ENCODE measurements around the gene NELFB.

Gene NELFB

DNA sequence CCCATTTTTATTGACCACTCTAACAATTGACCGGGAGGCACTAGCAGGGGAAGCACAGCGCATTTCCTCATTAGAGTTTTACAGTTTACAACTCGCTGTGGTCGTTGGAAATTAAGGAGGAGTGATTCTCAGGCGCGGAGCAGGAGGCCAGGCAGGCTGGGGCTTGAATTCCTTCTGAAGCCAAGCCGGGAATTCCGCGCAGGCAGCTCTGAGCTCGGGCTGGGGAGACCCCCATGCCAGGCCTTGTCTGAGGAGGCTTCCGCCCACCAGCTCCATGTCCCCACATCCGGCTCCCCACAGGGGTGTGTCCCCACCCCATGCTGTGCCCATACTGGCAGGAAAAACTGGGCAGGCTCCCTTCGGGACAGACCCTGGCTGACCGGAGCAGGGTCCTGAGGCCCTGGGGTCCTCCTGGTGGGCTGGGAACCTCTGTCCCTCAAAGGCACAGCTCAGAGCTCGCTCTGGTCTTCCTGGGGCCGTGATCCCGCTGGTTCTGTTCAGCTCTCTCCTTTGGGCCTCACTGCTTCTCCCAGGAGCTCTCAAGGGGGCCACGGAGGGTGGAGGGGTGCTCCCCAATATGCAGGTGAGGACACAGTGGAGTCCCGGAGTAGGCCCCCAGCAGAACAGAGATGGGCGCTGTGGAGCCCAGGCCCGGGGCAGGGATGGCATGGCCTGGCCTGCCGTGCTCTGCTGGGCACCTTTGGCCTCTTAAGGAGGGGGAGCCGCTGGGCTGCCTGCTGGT lies 48.2 kb downstream of the NELFB start:
- no peak for DNase-seq (ENCODE audit: low read depth)

DNA sequence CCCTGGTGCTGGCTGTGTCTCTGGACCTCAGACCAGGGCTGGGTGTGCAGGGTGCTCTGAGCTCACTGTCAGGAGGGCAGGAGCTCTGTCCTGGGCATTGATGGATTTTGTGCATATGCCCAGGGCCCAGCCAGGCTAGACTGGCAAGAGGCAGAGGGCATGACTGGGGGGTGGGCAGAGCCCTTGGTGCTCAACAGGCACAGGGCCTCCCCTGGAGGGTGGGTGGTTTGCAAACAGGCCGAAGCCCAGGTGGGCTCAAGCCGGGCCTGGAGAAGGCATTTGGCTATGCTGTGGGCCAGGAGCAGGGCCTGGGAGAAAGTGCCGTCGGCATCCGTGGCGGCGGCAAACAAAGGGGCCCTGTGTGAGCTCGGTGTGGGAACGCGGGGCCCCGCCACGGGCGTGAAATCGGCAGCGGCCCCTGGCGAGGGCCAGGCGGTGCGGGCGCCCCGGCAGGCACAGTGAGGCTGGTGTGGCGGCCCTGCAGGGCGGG lies 48.8 kb downstream of the NELFB start:
- no peak for DNase-seq (ENCODE audit: low read depth)

DNA sequence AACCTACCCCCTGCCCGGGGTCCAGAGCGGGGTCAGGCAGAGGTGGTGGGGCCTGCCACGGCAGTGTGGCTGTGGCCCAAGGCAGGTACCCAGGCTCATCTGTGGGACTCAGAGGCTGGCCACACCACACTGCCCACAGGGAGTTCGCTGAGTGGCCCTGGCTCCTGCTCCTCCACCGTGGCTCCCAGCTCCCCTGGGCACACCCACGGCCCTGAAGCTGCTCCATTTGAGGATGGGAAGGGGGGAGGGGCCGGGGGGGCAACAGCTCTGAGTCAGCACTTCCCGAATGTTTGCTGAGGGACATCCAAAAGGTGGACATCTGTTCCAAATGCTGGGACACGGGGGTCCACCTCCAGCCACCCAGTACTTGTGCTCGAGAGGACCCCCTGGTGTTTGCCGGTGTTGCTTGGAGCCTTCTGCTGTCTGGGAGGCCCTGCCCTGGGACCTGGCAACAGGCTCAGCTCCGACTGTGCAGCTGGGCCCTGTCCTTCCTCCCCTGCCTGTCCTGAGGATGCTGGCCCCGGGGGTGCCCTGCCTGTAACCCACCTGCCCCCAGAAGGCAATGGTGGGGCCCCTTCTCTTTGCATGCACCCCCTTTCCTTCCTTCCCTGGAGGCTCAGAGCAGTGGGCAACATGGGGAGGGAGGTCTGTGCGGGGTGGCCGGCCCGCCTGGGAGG lies 49.4 kb downstream of the NELFB start:
- no peak for DNase-seq (ENCODE audit: low read depth)

DNA sequence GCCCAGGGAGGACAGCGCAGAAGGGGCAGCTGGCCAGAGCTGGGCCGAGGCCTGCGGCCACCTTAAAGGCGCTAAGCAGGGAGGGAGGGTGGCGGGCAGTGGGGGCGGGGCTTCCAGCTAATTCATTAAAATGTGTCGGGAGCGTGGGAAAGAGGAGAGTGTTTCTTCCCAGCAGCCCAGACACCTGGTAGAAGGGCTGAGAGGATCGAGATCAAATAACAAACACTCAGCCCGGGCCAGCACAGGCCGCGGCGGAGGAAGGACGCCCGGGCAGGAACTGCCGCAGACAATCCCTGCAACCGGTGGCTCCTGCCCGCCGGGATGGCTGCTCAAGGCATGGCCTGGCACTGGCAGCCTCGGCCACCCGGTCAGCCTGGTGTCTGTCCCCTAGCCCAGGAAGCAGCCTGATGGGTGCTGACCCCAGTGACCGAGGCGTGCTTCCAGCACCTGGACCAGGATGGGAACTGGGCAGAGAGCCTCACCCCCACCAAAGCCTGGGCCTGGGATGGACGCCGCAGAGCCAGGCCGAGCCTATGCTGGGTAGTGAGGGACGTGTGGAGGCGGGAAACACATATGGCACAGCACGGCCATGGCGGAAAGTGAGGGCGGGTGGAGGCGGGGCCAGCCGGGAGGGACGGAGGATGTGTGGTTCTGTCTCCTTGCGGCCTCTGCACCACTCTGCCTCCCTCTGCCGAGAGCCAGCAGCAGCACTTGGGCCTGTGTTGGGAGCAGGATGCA lies 50.1 kb downstream of the NELFB start:
- DNase-seq (ENCODE audit: low read depth): peak; percentile 35

DNA sequence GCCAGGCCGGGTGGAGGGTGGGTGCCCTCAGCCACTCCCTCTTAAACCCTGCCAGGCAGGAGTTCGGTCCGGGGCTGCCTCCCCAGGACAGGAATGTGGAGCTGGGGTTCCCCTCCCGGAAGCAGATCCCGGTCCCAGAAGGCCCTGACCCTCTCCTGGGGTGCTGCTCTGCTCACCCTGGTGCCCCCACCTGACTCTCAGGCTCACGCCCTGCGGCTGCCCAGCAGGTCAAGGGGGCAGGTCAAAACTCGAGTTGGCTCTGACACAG lies 50.6 kb downstream of the NELFB start:
- DNase-seq (ENCODE audit: low read depth): no peak

DNA sequence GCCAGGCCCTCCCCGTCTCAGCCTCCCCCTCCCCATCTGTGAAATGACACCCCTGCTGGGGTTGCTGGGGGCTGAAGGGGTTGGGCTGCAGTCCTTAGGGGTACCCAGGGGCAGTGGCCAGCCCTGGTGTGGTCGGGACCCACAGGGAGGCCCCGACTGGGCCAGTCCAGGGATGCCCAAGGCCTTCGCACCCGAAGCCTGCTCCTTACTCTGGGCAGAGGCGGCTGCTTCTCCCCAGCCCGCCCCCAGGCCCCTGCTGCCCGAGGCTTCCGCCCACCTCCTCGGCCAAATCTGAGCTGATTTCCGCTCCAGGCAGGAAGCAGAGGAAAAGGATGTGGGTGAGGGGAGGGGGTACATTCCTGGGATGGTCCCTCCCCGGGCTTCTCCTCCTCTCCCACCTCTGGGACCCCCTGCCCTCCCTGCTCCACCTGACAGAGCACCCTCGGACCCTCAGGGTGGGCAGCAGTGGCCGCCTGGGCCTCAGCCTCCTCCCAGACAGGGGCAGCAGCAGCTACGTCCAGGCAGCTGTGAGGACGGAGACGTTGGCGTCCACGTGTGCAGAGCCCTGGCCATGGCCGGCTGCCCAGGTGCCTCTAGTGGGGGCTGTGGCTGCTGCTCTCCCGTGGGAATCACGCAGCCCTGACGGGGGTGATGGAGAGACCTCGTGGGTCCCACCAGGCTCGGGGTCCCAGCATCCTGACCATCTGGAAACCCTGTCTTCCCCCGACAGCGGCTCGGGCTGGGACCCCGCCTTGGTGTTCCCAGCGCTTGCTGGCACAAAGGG lies 51.1 kb downstream of the NELFB start:
- DNase-seq (ENCODE audit: low read depth): no peak

DNA sequence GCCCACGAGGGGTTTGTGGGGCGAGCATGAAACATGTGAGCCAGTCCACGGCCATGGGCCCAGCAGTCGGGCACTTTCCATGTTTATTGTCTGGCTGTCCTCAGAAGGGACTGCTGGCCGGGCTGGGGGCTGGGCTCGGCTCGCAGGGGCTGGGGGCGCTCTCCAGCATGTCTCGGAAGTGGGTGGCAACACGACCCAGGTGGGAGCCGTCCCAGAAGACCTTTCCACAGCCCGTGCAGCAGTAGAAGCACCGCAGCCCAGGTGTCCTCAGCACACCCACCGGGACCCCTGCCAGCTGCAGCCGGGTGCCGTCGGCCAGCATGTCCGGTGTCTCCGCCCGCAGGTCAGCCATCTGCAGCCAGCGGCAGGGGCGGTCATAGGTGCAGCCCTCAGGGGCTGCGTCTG lies 51.7 kb downstream of the NELFB start:
- DNase-seq (ENCODE audit: low read depth): no peak

DNA sequence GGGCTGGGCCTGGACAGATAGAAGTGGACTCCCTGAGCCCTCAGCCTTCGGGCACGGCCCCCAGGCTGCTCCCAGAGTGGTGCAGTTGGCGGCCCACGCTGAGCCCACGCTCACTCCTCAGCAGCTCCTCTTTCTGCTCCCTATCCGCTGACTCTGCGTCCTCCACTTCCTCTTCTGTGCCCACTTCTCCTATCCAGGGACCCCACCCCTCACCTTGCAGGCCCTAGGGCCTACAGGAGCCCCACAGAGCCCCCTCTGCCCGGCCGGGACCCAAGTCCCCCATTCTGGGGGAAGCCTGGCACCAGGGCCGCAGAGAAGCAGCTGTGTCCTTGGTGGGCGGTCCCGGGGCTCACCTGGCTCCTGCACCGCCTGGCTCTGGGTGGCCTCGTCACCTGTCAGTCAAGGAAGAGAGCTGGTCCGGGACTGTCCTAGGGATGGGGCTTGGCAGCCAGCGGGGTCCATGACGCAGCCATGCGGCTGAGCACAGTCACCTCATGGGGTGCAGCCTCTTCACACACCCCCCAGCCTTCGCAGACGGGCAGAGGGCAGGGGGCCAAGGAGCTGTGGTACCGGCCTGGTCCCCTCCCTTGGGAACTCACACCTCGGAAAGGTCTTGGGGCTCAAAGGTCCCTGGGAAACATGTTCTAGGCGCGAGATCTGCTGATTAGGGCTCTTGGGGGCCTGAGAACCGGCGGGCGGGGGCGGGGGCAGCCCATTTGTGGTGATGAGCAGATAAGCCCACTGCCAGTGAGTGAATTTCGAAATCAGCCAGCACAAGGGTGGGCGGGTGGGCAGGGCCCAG lies 52.3 kb downstream of the NELFB start:
- no peak for DNase-seq (ENCODE audit: low read depth)

DNA sequence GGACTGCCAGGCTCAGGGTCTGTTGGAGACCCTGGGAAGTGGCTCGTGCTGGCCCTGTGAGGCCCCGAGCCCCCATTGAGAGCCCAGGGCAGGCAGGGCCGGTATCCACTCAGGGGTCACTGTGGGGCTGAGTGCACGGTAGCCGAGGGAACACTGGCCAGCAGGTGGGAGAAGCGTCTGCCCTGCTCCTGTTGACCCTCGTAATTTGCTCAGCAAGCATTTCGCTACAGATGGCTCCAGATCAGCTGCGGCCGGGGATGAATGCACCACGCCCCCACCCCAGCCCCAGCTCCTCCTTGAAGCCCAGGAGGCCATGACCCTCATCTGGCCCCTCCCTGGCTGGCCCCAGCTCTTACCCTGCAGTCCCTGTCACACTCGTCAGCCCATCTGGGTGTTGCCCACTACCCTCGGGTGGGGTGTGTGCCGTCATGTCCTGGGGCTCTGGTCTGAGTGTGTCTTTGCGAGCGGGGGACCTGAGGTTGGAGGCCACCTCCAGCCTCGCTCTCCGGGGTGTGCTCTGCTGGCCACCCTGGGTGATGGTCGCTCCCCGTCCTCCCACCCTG lies 53.0 kb downstream of the NELFB start:
- no peak for DNase-seq (ENCODE audit: low read depth)

DNA sequence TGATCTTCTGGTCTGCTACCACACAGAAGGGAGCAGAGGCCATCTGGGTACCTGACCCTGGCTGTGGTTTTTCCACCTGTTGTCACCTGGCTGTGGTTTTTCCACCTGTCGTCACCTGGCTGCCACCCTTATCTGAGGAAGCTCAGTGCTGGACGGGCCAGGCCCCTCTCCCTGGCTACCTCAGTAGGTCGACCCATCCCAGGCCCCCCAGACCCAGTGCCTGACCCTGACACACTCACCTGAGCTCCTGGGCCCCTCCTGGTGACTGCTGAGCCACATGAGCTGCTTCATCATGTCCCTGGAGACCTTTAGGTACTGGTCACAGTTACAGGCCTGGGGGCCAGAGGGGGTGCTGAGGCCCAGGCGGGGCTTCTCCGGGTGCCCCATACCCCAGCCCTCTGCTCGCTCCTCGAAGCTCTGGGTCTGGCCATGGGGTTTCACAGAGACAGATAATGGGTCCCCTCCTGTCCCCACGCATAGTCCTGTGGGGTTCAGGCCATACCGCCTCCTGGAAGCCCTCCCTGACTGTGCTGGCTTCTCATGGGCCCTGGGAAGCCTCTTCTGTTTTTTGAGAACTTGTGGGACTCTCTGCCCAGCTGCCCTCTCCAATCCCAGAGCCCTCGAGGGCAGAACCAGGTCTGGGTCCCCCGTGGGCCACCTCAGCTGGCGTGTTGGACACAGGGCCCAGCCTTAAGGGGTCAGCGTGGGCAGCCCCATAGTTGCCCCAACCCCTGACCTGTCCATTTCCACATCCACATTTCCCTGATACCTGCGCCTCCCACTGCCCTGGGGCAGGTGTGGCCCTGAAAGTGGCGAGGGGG lies 54.5 kb downstream of the NELFB start:
- DNase-seq (ENCODE audit: low read depth): no peak

DNA sequence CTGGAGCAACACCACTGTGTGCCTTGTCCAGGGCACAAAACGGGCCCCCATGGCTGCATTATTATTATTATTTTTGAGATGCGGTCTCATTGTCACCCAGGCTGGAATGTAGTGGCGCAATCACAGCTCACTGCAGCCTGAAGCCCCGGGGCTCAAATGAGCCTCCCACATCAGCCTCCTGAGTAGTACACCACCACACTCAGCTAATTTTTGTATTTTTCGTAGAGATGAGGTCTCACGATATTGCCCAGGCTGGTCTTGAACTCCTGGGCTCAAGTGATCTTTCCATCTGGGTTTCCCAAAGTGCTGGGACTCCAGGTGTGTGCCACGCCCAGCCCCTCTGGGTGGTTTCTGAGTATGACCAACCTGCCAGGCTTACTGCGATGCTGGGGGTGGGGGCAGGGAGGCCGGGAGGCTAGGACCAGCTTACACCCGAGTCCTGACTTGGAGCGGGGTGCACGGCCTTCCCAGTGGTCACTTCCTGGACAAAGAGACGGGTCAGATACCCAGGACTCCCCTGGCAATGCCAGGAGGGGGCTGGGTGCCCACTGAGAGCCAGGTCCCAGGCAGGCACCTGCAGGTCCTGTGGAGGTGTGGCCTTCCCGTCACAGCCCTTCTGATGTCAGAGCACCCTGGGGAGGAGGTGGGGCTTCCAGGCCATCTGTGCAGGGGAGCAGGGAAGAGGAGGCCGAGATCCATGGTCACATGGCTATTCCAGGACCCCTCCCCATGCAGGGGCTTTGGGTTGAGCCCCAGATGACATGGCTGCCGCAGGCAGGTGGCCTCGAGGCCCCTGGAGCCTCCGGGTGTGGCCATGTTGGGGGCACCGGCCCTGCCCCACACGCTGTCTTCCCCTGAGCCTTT lies 55.3 kb downstream of the NELFB start:
- no peak for DNase-seq (ENCODE audit: low read depth)

DNA sequence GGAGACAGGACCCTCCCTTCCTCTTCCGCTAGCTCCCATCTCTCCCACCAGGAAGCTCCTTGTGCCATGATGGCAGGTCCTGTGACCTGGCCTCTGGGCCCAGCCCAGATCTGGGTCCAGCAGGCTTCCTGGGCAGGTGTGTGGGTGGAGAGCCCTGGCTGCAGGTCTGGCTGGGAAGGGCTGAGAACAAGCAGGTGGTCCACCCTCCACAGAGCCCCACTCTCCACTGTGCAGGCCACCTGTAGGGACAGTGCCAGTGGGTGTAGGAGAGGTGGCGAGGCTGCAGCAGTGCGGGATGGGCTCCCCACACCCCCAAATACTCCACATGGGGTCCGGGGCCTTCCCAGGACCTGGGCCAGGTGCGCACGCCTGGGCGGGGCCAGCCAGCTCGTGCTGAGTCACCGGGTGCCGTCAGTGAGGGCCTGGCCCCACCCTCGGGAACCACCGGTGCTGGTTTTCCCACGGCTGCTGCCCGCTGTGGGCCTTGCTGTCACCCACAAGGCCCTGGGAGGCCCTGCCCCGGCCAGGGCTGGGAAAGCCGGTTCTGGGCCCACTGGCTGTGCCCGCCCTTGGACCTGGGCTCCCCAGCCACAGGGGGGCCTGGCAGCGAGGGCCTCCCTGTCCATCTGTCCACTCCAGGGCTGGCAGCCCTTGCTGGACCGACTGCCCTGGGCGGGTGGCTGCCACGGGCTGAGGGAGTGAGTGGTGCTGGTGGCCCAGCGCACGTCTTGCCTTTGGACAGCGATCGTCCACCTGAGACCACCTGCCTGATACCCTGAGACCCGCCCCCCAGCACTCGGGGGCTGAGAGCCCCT lies 56.3 kb downstream of the NELFB start:
- DNase-seq (ENCODE audit: low read depth): no peak

DNA sequence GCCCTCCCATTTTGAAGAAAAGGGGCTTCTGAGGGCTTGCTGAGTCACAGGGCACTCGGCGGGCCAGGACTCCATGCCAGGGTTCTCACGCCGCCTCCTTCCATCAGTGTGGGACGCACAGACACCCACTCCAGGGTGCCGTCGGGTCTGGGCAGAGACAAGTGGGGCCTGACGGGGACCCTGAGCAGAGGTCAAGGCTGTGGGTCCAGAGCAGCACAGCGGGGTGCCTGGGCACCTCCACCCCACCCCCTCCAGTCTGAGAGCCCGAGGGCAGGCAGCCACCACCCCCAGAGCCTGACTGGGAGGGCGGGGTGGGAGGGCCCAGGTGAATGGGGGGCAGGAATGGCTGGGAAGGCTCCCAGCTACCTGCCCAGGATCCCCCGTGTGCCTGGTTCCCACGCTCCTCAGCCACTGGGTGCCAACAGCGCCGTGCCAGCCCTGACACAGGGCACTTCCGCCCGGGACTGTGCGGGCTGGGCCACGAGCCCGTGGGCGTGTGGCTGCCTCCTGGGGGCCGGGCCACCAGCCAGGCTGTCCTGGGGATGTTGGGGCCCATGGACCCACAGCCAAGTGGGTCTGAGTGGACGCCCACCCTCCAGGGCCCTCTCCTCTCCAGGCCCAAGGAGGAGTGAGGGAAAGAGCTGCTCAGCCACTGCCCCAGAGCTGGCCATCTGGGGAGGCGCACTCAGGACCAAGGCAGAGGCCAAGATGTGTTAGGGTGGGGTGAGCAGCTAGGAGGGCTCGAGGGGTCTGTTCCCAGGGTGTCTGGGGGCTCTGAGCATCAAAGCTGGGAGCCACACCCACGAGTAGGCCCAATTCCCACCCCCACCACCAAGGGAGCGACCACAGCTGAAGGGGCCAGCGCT lies 57.1 kb downstream of the NELFB start:
- no peak for DNase-seq (ENCODE audit: low read depth)

DNA sequence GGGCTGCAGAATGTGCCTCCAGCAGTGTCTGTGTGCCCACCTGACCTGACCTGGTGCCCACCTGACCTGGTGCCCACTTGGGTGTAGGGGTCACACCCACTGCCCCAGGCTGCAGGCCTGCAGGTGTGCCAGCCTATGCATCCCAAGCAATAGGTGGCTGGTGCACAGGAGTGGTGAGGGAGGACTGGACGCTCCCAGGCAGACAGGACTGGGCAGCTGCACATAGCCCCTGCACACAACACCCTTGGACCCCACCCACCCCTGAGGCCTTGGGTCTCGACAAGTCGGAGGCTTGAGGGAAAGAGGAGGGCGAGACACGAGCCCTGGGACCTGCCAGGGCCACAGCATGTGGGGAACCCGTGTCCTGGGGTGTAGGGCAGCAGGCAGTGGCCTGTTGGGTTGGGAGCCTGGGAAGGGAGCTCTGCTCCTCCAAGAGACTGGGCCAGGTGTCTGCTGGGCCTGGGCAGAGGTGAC lies 57.8 kb downstream of the NELFB start:
- no peak for DNase-seq (ENCODE audit: low read depth)

DNA sequence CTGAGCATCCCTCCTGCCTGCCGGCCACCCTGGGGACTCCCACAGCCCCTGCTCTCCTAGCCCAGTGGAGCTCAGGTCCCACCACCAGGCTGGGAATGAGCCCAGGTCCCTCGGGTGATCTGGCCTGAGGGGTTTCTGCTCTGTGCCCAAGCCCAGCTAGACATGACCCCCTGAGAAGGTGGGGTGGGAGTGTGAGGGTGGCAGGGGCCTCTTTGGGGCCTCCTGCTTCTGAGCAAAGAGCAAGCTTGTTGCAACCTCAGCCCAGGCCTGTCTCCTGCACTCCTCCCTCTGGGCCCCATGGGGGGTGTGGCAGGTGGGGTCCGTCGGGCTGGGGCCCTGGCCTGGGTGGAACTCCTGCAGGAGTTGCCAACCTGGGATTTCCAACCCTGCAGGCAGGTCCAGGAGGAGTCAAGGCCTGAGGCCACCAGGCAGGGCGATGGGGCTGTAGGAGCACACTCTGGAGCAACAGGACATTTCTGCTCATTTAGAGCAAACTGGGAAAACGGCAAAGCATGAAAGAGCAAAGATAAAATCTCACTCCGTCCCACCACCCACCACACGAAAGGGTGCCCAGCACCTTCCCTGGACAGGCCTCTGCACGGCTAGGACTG lies 58.3 kb downstream of the NELFB start:
- no peak for DNase-seq (ENCODE audit: low read depth)

DNA sequence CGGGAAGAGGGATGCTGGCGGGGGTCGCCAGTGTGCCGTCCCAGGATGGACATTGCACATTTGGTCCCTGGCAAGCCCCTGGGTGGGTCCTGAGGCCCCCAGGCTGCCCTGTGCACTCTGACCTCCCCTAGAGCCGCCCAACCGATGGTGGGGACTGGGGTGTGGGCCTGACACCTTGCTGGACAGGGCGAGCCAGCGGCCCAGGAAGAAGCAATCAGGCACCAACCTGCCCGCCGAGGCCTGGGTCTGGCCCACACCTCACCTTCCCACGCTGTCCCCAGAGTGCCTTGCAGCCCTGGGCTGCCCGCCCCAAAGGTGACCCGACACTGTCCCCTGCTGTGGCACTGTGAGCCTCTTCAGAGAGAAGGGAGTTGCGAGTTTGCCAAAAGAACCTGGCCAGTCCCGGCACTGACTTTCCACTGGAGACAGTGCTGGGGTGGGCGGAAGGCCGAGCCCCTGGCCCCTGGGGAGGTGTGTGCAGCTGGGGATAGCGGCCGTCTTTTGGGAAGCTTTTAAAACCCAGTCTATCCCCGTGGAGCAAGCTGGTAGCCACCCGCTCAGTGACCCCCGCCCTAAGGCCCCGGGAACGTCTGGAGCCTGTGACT lies 58.9 kb downstream of the NELFB start:
- no peak for DNase-seq (ENCODE audit: low read depth)

Measured in stimulated activated CD4-positive, alpha-beta T cell treated with anti-CD3 and anti-CD28 coated beads, Interleukin-2, amount 100 ng/mL, for 4 hours (primary cell).